Hepatocyte (in vitro differentiated cells): Measurements from ENCODE around the gene FOXO3. TPM values are rescaled to one million over a fixed set of nuclear protein-coding genes. Genes with fewer than 3 reads are reported as not detected.

ENCODE experiments used
- DNase-seq: peaks from one replicate; pipeline ENCODE4 v3.0.0-alpha.2; 2016; ENCODE audit warnings: low spot score
- H2AFZ ChIP-seq: fragments of 200-600 bp; sonication (generic); 2 replicates; pipeline ENCODE4 v1.6.0; 2016; ENCODE audit warnings: antibody characterized with exemption, mild to moderate bottlenecking
- H3K27ac ChIP-seq: fragments of 200-600 bp; sonication (generic); 2 replicates; pipeline ENCODE4 v1.5.1; 2016; ENCODE audit warnings: mild to moderate bottlenecking
- H3K27me3 ChIP-seq: fragments of 200-600 bp; sonication (generic); 2 replicates; pipeline ENCODE4 v1.6.1; 2016
- H3K36me3 ChIP-seq: fragments of 200-600 bp; sonication (generic); replicated peaks from 2 replicates; pipeline ENCODE4 v1.5.1; 2016; ENCODE audit warnings: low read depth; ENCODE audit not compliant: insufficient read depth
- H3K4me1 ChIP-seq: fragments of 200-600 bp; sonication (generic); 2 replicates; pipeline ENCODE4 v1.5.1; 2016; ENCODE audit warnings: mild to moderate bottlenecking, moderate library complexity; ENCODE audit not compliant: insufficient read depth
- H3K4me2 ChIP-seq: fragments of 200-600 bp; sonication (generic); 2 replicates; pipeline ENCODE4 v1.6.0; 2016
- H3K4me3 ChIP-seq: fragments of 200-600 bp; sonication (generic); 2 replicates; pipeline ENCODE4 v1.5.1; 2016; ENCODE audit warnings: mild to moderate bottlenecking
- H3K79me2 ChIP-seq: fragments of 200-600 bp; sonication (generic); 2 replicates; pipeline ENCODE4 v1.6.0; 2017; ENCODE audit warnings: mild to moderate bottlenecking
- H3K9me2 ChIP-seq: fragments of 200-600 bp; sonication (generic); replicated peaks from 2 replicates; pipeline ENCODE4 v1.6.0; 2017; ENCODE audit warnings: mild to moderate bottlenecking; ENCODE audit not compliant: insufficient read depth
- H3K9me3 ChIP-seq: fragments of 200-600 bp; sonication (generic); 2 replicates; pipeline ENCODE4 v1.5.1; 2016; ENCODE audit warnings: low read depth, mild to moderate bottlenecking
- H4K20me1 ChIP-seq: fragments of 200-600 bp; sonication (generic); 2 replicates; pipeline ENCODE4 v1.6.0; 2016; ENCODE audit warnings: mild to moderate bottlenecking; ENCODE audit not compliant: insufficient read depth, poor library complexity, severe bottlenecking
- CTCF ChIP-seq: fragments of 200-600 bp; sonication (generic); IDR thresholded peaks from 2 replicates; pipeline ENCODE4 v1.5.1; 2016; ENCODE audit warnings: antibody characterized with exemption, mild to moderate bottlenecking; ENCODE audit not compliant: poor library complexity
- EZH2 ChIP-seq: fragments of 200-600 bp; sonication (generic); IDR thresholded peaks from 2 replicates; pipeline ENCODE4 v1.6.1; 2016; ENCODE audit warnings: antibody characterized with exemption, mild to moderate bottlenecking, borderline replicate concordance
- EZH2phosphoT487 ChIP-seq: fragments of 200-600 bp; sonication (generic); IDR thresholded peaks from one replicate; pipeline ENCODE4 v1.6.1; 2018; ENCODE audit warnings: antibody characterized with exemption, mild to moderate bottlenecking, low read depth, moderate library complexity; ENCODE audit not compliant: unreplicated experiment, severe bottlenecking
- WGBS: methylation state at CpG from one replicate; pipeline ENCODE4 v1.1.6; 2016; ENCODE audit warnings: low lambda C conversion rate; ENCODE audit errors: missing lambda C conversion rate; 5-methylcytosine and 5-hydroxymethylcytosine counted together
- polyA plus RNA-seq: library from polyadenylated mRNA; unstranded; fragments of >200 nt; fragmentation: Nextera tagmentation; extraction: Ambion mirVana; gene quantifications from 2 replicates; pipeline ENCODE4 v1.2.1, GENCODE V29; 2016
- total RNA-seq: library from RNA; depleted of rRNA; stranded (reverse); fragments of >200 nt; gene quantifications from 2 replicates; pipeline ENCODE4 v1.2.3, GENCODE V29; 2014

FOXO3 gene
- total and polyA plus RNA-seq, 2 experiments from 2014 or later = 44.6 to 54.9 TPM

GRCh38 chr6:108596956-108597355 lies 36.2 kb downstream of the FOXO3 start:
- H3K4me1 ChIP-seq = peaks cover 64% of the 10 kb centered on the region
- H2AFZ ChIP-seq = no peak overlapping the region
- no peaks in the 10 kb centered on the region for H3K9me3 ChIP-seq
- no peak overlapping the region for H3K4me3 ChIP-seq
- H3K36me3 ChIP-seq = no peaks in the 10 kb centered on the region
- H3K27ac ChIP-seq = peak overlapping the region; percentile 83
- H3K9me2 ChIP-seq = no peaks in the 10 kb centered on the region
- peak overlapping the region; percentile 10 for H3K4me2 ChIP-seq
- no peaks in the 10 kb centered on the region for H3K27me3 ChIP-seq
- TF ChIP-seq CTCF = no peak
- TF ChIP-seq EZH2phosphoT487 = no peak
- no peak for TF ChIP-seq EZH2
- DNase-seq = no peak
- peaks cover 47% of the 10 kb centered on the region for H4K20me1 ChIP-seq
- H3K79me2 ChIP-seq = peaks cover 98% of the 10 kb centered on the region

GRCh38 chr6:108597572-108598304 lies 37.0 kb downstream of the FOXO3 start:
- no peaks in the 10 kb centered on the region for H3K9me3 ChIP-seq
- H4K20me1 ChIP-seq = peaks cover 43% of the 10 kb centered on the region
- peaks cover 98% of the 10 kb centered on the region for H3K79me2 ChIP-seq
- peak overlapping the region; percentile 83 for H3K27ac ChIP-seq
- no peaks in the 10 kb centered on the region for H3K36me3 ChIP-seq
- H3K4me3 ChIP-seq = no peak overlapping the region
- H3K4me2 ChIP-seq = peak overlapping the region; percentile 10
- 69% methylated on average over 5 of the region's 5 CpGs for WGBS
- H2AFZ ChIP-seq = no peak overlapping the region
- DNase-seq = no peak
- H3K4me1 ChIP-seq = peaks cover 56% of the 10 kb centered on the region
- H3K9me2 ChIP-seq = no peaks in the 10 kb centered on the region
- TF ChIP-seq EZH2 (no peak), EZH2phosphoT487 (no peak), CTCF (no peak)
- H3K27me3 ChIP-seq = no peaks in the 10 kb centered on the region

- H3K27ac ChIP-seq = peak overlapping the region; percentile 83
- H3K79me2 ChIP-seq = peaks cover 98% of the 10 kb centered on the region
- no peaks in the 10 kb centered on the region for H3K9me2 ChIP-seq
- H4K20me1 ChIP-seq = peaks cover 45% of the 10 kb centered on the region
- H3K4me1 ChIP-seq = peaks cover 53% of the 10 kb centered on the region
- WGBS = 56% methylated on average over 2 of the region's 2 CpGs
- DNase-seq = peak; percentile 59
- no peaks in the 10 kb centered on the region for H3K9me3 ChIP-seq
- TF ChIP-seq EZH2 (no peak), EZH2phosphoT487 (no peak), CTCF (no peak)
- H3K4me3 ChIP-seq = no peak overlapping the region
- peak overlapping the region; percentile 23 for H3K4me2 ChIP-seq
- no peaks in the 10 kb centered on the region for H3K36me3 ChIP-seq
- no peaks in the 10 kb centered on the region for H3K27me3 ChIP-seq
- no peak overlapping the region for H2AFZ ChIP-seq
Observed at GRCh38 chr6:108598305-108598863, 37.7 kb downstream of the FOXO3 start.
